Muscle of leg (tissue), 11 donors: ENCODE measurements around the gene MOV10L1. TPM values are rescaled to one million over a fixed set of nuclear protein-coding genes. Genes with fewer than 3 reads are reported as not detected.

Experiments
- DNase-seq: peaks from one replicate; pipeline ENCODE4 v3.0.0; 2013
- H3K27ac ChIP-seq: one replicate; pipeline ENCODE4 v1.5.1; 2013; ENCODE audit warnings: mild to moderate bottlenecking, low read length, control low read depth
- H3K27me3 ChIP-seq: one replicate; pipeline ENCODE4 v1.6.1; 2013; ENCODE audit warnings: low read length; ENCODE audit not compliant: control insufficient read depth, insufficient read depth
- H3K36me3 ChIP-seq: one replicate; pipeline ENCODE4 v1.6.1; 2013; ENCODE audit warnings: low read length; ENCODE audit not compliant: control insufficient read depth, insufficient read depth
- H3K4me1 ChIP-seq: one replicate; pipeline ENCODE4 v1.6.1; 2013; ENCODE audit warnings: low read length; ENCODE audit not compliant: control insufficient read depth, insufficient read depth
- H3K4me3 ChIP-seq: one replicate; pipeline ENCODE4 v1.5.1; 2013; ENCODE audit warnings: low read length, control low read depth
- H3K9me3 ChIP-seq: replicated peaks from 2 replicates; pipeline ENCODE4 v1.6.1; 2013; ENCODE audit warnings: low read depth, low read length; ENCODE audit not compliant: control insufficient read depth
- WGBS: methylation state at CpG from one replicate; pipeline ENCODE4 v1.1.5; 2013; ENCODE audit warnings: missing lambda C conversion rate; ENCODE audit not compliant: insufficient coverage; 5-methylcytosine and 5-hydroxymethylcytosine counted together
- polyA plus RNA-seq, 8 donors: library from polyadenylated mRNA; unstranded; fragments of 120-200 nt; gene quantifications; one replicate each; pipeline versions ENCODE4 v1.2.1 to v1.2.3, GENCODE V29; 2013; ENCODE audit warnings: inconsistent platforms in 1 of 8, low replicate concordance in 1 of 8; ENCODE audit not compliant: insufficient read length in 8 of 8, insufficient read depth in 1 of 8
- total RNA-seq: library from RNA; stranded (reverse); fragments of 120-200 nt; gene quantifications from one replicate; pipeline ENCODE4 v1.2.4, GENCODE V29; 2013

Gene MOV10L1
- total and polyA plus RNA-seq, 9 donors: 0.08 to 0.50 (median 0.23) TPM

- no peak for DNase-seq
- WGBS: 72% methylated on average over 5 of the region's 6 CpGs
- Histone ChIP-seq H3K36me3 (no peaks in the 10 kb centered on the region), H3K9me3 (no peaks in the 10 kb centered on the region), H3K27ac (no peak overlapping the region), H3K4me1 (no peaks in the 10 kb centered on the region), H3K4me3 (no peak overlapping the region), H3K27me3 (no peaks in the 10 kb centered on the region)
Observed at GRCh38 chr22:50104141-50104544, 14.3 kb downstream of the MOV10L1 start.

DNA sequence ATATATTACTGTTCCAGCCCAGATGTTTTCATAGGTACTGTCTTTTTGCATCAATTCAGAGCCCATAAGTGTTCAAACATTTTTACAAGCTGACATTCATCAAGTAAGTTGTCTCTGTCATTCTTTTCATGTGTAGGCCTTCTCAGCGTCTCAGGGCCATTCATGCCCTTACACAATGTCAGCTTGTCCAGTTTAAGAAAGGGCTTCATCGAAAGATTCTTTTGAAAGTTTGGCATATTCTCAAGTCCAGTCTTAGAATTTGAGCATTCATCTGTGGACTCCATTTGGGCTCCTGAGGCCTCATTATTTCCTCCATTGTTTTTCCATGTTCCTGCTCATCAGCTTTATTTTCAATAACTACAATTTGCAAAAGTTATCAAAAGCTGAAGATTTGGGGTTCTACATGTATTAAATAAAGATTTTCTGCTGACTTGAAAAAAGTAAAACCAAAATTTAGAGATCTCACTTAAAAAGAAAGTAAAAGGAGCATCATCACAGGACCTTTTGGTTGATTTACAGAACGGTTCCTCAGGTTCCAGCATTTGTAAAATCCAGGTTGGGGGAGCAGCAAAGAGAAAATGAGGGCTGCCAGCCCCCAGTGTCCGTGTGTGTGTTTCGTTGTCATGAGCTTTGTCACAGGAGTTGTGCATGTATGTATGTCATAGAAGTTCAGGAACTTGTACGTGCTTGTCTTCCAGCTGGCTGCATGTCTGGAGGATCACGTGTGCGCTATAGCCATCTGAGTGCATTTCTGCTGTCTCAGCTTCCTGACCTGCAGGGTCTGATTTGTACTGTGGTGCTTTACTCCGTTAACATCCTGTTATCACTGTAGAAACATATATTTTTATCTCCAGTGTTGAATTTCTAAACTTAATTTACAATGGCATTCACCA, 15.6 kb downstream of the MOV10L1 start:
- 51% methylated on average over 6 of the region's 9 CpGs for WGBS
- Histone ChIP-seq H3K27ac (no peak overlapping the region), H3K27me3 (no peaks in the 10 kb centered on the region), H3K9me3 (no peaks in the 10 kb centered on the region), H3K4me1 (no peaks in the 10 kb centered on the region), H3K4me3 (no peak overlapping the region), H3K36me3 (no peaks in the 10 kb centered on the region)
- DNase-seq: peak; percentile 88

GRCh38 chr22:50107529-50107928, 17.7 kb downstream of the MOV10L1 start:
- Histone ChIP-seq H3K4me3 (no peak overlapping the region), H3K9me3 (no peaks in the 10 kb centered on the region), H3K27ac (no peak overlapping the region), H3K36me3 (no peaks in the 10 kb centered on the region), H3K4me1 (peaks cover 2% of the 10 kb centered on the region), H3K27me3 (no peaks in the 10 kb centered on the region)
- no peak for DNase-seq
- 75% methylated on average over 9 of the region's 9 CpGs for whole genome bisulfite sequencing

GRCh38 chr22:50111056-50111455, 21.2 kb downstream of the MOV10L1 start:
- Histone ChIP-seq H3K27ac (no peak overlapping the region), H3K4me1 (peaks cover 4% of the 10 kb centered on the region), H3K27me3 (no peaks in the 10 kb centered on the region), H3K4me3 (no peak overlapping the region), H3K9me3 (no peaks in the 10 kb centered on the region), H3K36me3 (no peaks in the 10 kb centered on the region)
- DNase-seq: no peak
- WGBS: 86% methylated on average over 1 of the region's 1 CpG

- 63% methylated on average over 22 of the region's 28 CpGs for WGBS
- Histone ChIP-seq H3K4me3 (no peak overlapping the region), H3K36me3 (no peaks in the 10 kb centered on the region), H3K9me3 (no peaks in the 10 kb centered on the region), H3K27me3 (no peaks in the 10 kb centered on the region), H3K27ac (peak overlapping the region; percentile 20), H3K4me1 (peaks cover 4% of the 10 kb centered on the region)
- peak; percentile 42 for DNase-seq
Observed at GRCh38 chr22:50112151-50113118, 22.6 kb downstream of the MOV10L1 start.

DNA sequence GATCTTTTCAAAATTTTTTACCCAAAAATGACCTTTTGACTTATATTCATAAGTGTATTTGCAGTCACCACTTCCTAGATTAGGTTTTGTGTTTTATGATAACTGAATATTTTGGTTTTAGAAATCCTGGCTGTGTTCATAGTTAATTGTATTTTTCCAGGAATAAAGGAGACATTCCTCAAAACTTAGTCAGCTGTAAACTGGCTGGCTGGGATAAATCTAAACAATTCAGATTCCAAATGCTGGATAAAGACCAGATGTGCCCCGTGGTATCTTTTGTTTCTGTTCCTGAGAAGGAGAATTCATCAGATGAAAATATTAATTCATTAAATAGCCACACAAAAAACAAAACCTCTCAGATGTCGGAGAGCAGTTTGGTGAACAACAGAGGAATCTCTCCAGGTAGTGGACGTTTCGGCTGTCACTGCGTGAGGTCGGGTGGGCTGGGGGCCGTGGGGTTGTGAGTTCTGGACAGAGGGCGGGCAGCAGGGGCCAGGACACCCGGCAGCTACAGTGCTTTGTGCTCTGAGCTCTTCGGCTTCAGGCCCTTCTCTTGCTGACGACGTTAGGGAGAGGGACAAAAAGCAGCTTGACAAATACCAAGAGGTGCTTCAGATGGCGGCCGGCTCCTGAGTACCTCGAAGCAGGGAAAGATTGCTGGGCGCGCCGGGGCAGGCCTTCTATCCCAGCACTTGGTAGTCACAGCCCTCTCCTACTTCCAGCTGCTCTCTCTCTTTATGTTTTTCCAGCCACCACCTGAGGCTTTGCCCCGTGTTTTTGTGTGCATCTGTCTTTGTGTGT, 24.6 kb downstream of the MOV10L1 start:
- Histone ChIP-seq H3K36me3 (no peaks in the 10 kb centered on the region), H3K4me3 (no peak overlapping the region), H3K27ac (no peak overlapping the region), H3K27me3 (no peaks in the 10 kb centered on the region), H3K4me1 (peaks cover 9% of the 10 kb centered on the region), H3K9me3 (no peaks in the 10 kb centered on the region)
- WGBS: 39% methylated on average over 15 of the region's 19 CpGs
- DNase-seq: peak; percentile 37

GRCh38 chr22:50115693-50116092, 25.9 kb downstream of the MOV10L1 start:
- peak; percentile 23 for DNase-seq
- Histone ChIP-seq H3K36me3 (no peaks in the 10 kb centered on the region), H3K4me1 (peaks cover 17% of the 10 kb centered on the region), H3K9me3 (no peaks in the 10 kb centered on the region), H3K27ac (no peak overlapping the region), H3K27me3 (no peaks in the 10 kb centered on the region), H3K4me3 (no peak overlapping the region)
- 60% methylated on average over 5 of the region's 10 CpGs for WGBS

DNA sequence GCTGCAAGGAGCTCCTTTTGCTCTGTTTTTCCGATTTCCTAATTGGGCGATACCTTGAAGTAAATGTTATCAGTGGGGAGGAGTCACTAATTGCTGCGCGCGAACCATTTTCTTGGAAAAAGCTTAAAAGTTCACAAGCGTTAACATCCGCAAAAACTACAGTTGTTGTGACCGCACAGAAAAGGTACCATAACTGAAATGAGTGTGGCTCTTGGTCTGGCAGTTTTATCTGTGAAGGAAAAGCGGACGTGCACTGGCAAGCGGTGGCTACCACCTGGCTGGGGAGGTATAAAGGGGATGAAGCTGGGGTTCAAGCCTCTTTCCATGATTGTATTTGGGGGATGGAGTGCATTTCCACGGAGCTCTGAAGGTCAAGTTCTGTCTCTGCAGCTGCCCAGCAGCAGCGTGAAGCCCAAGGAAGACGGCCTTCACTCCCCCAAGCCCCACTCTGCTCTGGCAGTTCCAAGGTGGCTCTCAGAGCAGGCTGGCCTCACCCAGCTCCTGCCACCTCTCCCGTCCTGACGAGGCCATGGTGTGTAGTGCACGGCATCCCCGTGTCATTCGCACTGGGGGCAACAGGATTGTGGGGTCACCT, 27.5 kb downstream of the MOV10L1 start:
- no peak overlapping the region for H3K27ac ChIP-seq
- peaks cover 2% of the 10 kb centered on the region for H3K27me3 ChIP-seq
- DNase-seq: no peak
- 82% methylated on average over 17 of the region's 19 CpGs for WGBS
- peaks cover 15% of the 10 kb centered on the region for H3K4me1 ChIP-seq
- H3K4me3 ChIP-seq: no peak overlapping the region
- peaks cover under 1% of the 10 kb centered on the region for H3K9me3 ChIP-seq
- H3K36me3 ChIP-seq: no peaks in the 10 kb centered on the region

GRCh38 chr22:50118129-50118528, 28.3 kb downstream of the MOV10L1 start:
- no peak overlapping the region for H3K4me3 ChIP-seq
- WGBS: 20% methylated on average over 1 of the region's 3 CpGs
- no peak overlapping the region for H3K27ac ChIP-seq
- no peak for DNase-seq
- peaks cover 5% of the 10 kb centered on the region for H3K9me3 ChIP-seq
- H3K36me3 ChIP-seq: no peaks in the 10 kb centered on the region
- H3K4me1 ChIP-seq: peaks cover 15% of the 10 kb centered on the region
- H3K27me3 ChIP-seq: peaks cover 2% of the 10 kb centered on the region
